Keratinocyte (primary cell): ENCODE data around the gene GGNBP2. TPM values are rescaled to one million over a fixed set of nuclear protein-coding genes. Genes with fewer than 3 reads are reported as not detected.

Experiments
- DNase-seq: peaks from one replicate; pipeline ENCODE4 v3.0.0-alpha.2; 2011; ENCODE audit warnings: low read depth, missing footprints, low spot score
- FAIRE-seq: peaks from 2 replicates; lab custom pipeline; 2011; peaks lifted over from hg19 to GRCh38; lab: Jason Lieb, UNC
- H2AFZ ChIP-seq: 2 replicates; pipeline ENCODE4 v1.6.0; 2012; ENCODE audit warnings: low read length, control low read depth, inconsistent platforms; ENCODE audit not compliant: control insufficient read depth
- H3K27ac ChIP-seq: 2 replicates; pipeline ENCODE4 v1.5.1; 2011; ENCODE audit warnings: low read length; ENCODE audit not compliant: control insufficient read depth, insufficient read depth
- H3K27me3 ChIP-seq: 3 replicates; pipeline ENCODE4 v1.6.0; 2011; ENCODE audit warnings: low read length; ENCODE audit not compliant: control insufficient read depth, insufficient read depth; ENCODE audit errors: extremely low read depth
- H3K36me3 ChIP-seq, 2 experiments: 2 replicates in 1 of 2; 3 replicates in 1 of 2; pipeline ENCODE4 v1.5.1; 2011; ENCODE audit warnings: low read length in 2 of 2, mild to moderate bottlenecking in 1 of 2; ENCODE audit not compliant: control insufficient read depth in 2 of 2, insufficient read depth in 2 of 2; ENCODE audit errors: extremely low read depth in 1 of 2
- H3K4me1 ChIP-seq: 3 replicates; pipeline ENCODE4 v1.5.1; 2011; ENCODE audit warnings: low read length; ENCODE audit not compliant: control insufficient read depth, insufficient read depth; ENCODE audit errors: extremely low read depth
- H3K4me2 ChIP-seq: 3 replicates; pipeline ENCODE4 v1.6.0; 2011; ENCODE audit warnings: low read depth, low read length; ENCODE audit not compliant: control insufficient read depth, insufficient read depth; ENCODE audit errors: extremely low read depth
- H3K4me3 ChIP-seq, 3 experiments: fragments of 200-600 bp in 1 of 3; sonication (generic) in 1 of 3; 2 replicates in 2 of 3; 3 replicates in 1 of 3; pipeline ENCODE4 v1.5.1; 2011 to 2016; ENCODE audit warnings: low read length in 3 of 3, mild to moderate bottlenecking in 3 of 3, control low read depth in 2 of 3, inconsistent platforms in 1 of 3, low read depth in 1 of 3, mixed read lengths in 1 of 3, mixed run types in 1 of 3, moderate library complexity in 1 of 3; ENCODE audit not compliant: control insufficient read depth in 2 of 3, insufficient read depth in 2 of 3; ENCODE audit errors: extremely low read depth in 1 of 3
- H3K79me2 ChIP-seq: 2 replicates; pipeline ENCODE4 v1.6.0; 2012; ENCODE audit warnings: low read length; ENCODE audit not compliant: control insufficient read depth, insufficient read depth
- H3K9ac ChIP-seq: 3 replicates; pipeline ENCODE4 v1.6.0; 2011; ENCODE audit warnings: low read length; ENCODE audit not compliant: control insufficient read depth, insufficient read depth; ENCODE audit errors: extremely low read depth
- H3K9me1 ChIP-seq: 3 replicates; pipeline ENCODE4 v1.6.0; 2011; ENCODE audit warnings: low read length; ENCODE audit not compliant: control insufficient read depth, insufficient read depth; ENCODE audit errors: extremely low read depth
- H3K9me3 ChIP-seq: 2 replicates; pipeline ENCODE4 v1.5.1; 2012; ENCODE audit warnings: low read depth, low read length; ENCODE audit not compliant: control insufficient read depth
- H4K20me1 ChIP-seq: 3 replicates; pipeline ENCODE4 v1.6.0; 2011; ENCODE audit warnings: low read length; ENCODE audit not compliant: control insufficient read depth, insufficient read depth; ENCODE audit errors: extremely low read depth
- EZH2 ChIP-seq: IDR thresholded peaks from one replicate; pipeline ENCODE4 v1.6.1; 2012; ENCODE audit warnings: inconsistent platforms, mild to moderate bottlenecking, low read length, moderate library complexity
- dilution Hi-C: fragments of 300-500 bp; cut with MboI; formaldehyde crosslinking; loops from one replicate; pipeline ENCODE4 v1.7.0; 2020; ENCODE audit warnings: low sequenced_read_pairs; ENCODE audit not compliant: extremely low pct_ligation_motif_present
- polyA plus RNA-seq, 5 experiments: library from polyadenylated mRNA; depleted of rRNA in 3 of 5; stranded (reverse) in 3 of 5; stranded (forward) in 1 of 5; unstranded in 1 of 5; fragments of >200 nt; gene quantifications; 1 replicate in 1 of 5; 2 replicates in 3 of 5; 3 replicates in 1 of 5; pipeline versions ENCODE4 v1.2.1 to v1.2.3, GENCODE V29; 2011 to 2012; ENCODE audit warnings: missing spikeins in 2 of 5, low read depth in 1 of 5, low replicate concordance in 1 of 5
- TF ChIP-seq, protein P1 (sequence below), 3 experiments: IDR thresholded peaks in 1 of 3; conservative IDR thresholded peaks in 1 of 3; optimal IDR thresholded peaks in 1 of 3; 2 replicates in 2 of 3; 3 replicates in 1 of 3; pipeline versions ENCODE3 to v1.5.1; 2011; ENCODE audit warnings: low read length in 3 of 3, mild to moderate bottlenecking in 3 of 3, moderate library complexity in 2 of 3, control low read depth in 1 of 3, inconsistent platforms in 1 of 3; ENCODE audit not compliant: insufficient read depth in 2 of 3; ENCODE audit errors: extremely low read depth in 1 of 3

Gene GGNBP2
- polyA plus RNA-seq, 1 donor (not counting 4 experiments of a cell fraction or from before 2014, with no cell fraction given): 95.5 TPM

DNA sequence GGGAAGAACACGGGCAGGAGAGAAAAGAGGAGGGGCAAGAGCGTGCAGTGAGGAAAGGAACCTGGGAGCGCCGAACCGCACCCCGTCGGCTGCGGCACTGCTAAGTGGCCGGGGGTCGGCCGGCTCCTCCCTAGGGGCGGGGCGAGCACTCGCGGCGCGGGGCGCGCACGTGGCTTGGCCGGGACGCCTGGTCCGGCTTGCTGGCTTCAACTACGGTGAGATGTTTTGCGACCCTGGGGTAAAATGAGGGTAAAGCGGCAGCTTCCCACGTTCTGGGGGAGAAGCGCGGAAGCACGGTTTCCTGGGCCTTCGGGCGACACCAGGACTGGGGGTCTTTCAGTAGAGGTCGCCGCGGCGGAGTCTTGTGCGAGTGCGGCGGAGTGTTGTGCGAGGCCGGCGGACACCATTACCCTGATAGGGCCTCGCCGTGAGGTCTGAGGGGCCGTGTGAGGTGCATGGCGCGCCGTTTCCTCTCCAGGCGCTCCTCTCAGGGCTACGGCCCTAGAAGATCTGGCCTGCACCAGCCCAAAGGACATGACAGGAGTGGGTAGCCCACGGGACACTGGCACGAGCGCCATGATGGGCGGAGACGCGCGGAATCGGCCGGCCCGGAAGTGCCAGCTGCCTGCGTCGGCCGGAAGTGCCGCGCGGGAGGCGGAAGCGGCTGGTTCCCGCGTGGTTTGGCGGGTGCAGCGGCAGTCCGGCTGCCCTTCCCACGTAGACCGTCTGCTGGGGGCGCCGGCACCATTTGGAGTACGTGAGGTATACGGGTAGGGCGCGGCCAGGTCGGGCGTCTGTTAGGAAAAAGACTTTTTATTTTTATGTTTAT, 9.7 kb upstream of the GGNBP2 start, which contains the start of the genes MYO19 and PIGW:
TSS of gene MYO19 (minus strand) at position 29 of the 829 bp plus-strand sequence. CDS start 2,330 bp downstream, outside the sequence.
TSS of gene PIGW (plus strand) at position 148 of the 829 bp plus-strand sequence. CDS start 2,115 bp downstream, outside the sequence.
- peak within 1 kb of the TSS; percentile 82 for H3K4me2 ChIP-seq
- no peaks in the 10 kb centered on the region for H3K27me3 ChIP-seq
- peak within 1 kb of the TSS; percentile 99 for H3K27ac ChIP-seq
- H4K20me1 ChIP-seq: no peaks in the 10 kb centered on the region
- peaks cover 14 to 29% of the 10 kb centered on the region in 2 experiments for H3K36me3 ChIP-seq
- dilution Hi-C loops: no loop called here
- FAIRE-seq: no peak
- H2AFZ ChIP-seq: peak within 1 kb of the TSS; percentile 71
- H3K4me3 ChIP-seq: peak within 1 kb of the TSS; percentile 63 to 91 (median 79)
- H3K9me1 ChIP-seq: peaks cover 4% of the 10 kb centered on the region
- DNase-seq: peak; percentile 67
- H3K9me3 ChIP-seq: no peaks in the 10 kb centered on the region
- peaks cover 20% of the 10 kb centered on the region for H3K79me2 ChIP-seq
- TF ChIP-seq EZH2: no peak
- TF ChIP-seq, protein P1, sequence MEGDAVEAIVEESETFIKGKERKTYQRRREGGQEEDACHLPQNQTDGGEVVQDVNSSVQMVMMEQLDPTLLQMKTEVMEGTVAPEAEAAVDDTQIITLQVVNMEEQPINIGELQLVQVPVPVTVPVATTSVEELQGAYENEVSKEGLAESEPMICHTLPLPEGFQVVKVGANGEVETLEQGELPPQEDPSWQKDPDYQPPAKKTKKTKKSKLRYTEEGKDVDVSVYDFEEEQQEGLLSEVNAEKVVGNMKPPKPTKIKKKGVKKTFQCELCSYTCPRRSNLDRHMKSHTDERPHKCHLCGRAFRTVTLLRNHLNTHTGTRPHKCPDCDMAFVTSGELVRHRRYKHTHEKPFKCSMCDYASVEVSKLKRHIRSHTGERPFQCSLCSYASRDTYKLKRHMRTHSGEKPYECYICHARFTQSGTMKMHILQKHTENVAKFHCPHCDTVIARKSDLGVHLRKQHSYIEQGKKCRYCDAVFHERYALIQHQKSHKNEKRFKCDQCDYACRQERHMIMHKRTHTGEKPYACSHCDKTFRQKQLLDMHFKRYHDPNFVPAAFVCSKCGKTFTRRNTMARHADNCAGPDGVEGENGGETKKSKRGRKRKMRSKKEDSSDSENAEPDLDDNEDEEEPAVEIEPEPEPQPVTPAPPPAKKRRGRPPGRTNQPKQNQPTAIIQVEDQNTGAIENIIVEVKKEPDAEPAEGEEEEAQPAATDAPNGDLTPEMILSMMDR (optimal IDR thresholded peaks at IDR 0.05 in 1 of 3, IDR thresholded peaks at IDR 0.05 in 1 of 3, conservative IDR thresholded peaks at IDR 0.05 in 1 of 3; ENCODE audit: extremely low read depth in 1 of 3, insufficient read depth in 2 of 3, low read length in 3 of 3): peak in 1 of 3 experiments; percentile 24
- H3K9ac ChIP-seq: peak within 1 kb of the TSS; percentile 99
- peaks cover 32% of the 10 kb centered on the region for H3K4me1 ChIP-seq

DNA sequence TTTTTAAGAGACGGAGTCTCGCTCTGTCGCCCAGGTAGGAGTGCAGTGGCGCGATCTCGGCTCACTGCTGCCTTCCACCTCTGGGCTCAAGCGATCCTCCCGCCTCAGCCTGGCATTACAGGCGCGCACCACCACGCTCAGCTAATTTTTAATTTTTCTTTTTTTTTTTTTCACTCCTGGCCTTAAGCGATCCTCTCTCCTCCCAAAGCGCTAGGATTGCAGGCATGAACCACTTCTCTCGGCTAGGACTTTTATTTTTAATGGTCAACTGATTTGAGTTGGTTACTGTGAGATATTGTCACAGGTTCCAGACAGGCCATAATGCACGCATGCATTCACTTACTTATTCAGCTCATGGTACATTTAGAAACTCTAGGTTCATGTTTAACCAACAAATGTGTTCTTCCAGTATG, 9.0 kb upstream of the GGNBP2 start:
- H3K4me3 ChIP-seq: peak overlapping the region; percentile 63 to 91 (median 79)
- dilution Hi-C loops: no loop called here
- H3K4me2 ChIP-seq: peak overlapping the region; percentile 82
- DNase-seq: no peak
- peak overlapping the region; percentile 71 for H2AFZ ChIP-seq
- no peaks in the 10 kb centered on the region for H3K27me3 ChIP-seq
- H3K9me3 ChIP-seq: no peaks in the 10 kb centered on the region
- peaks cover 31% of the 10 kb centered on the region for H3K4me1 ChIP-seq
- peaks cover 23% of the 10 kb centered on the region for H3K79me2 ChIP-seq
- no peaks in the 10 kb centered on the region for H4K20me1 ChIP-seq
- H3K9ac ChIP-seq: peak overlapping the region; percentile 99
- peak overlapping the region; percentile 99 for H3K27ac ChIP-seq
- TF ChIP-seq, protein P1 (optimal IDR thresholded peaks at IDR 0.05 in 1 of 3, IDR thresholded peaks at IDR 0.05 in 1 of 3, conservative IDR thresholded peaks at IDR 0.05 in 1 of 3; ENCODE audit: extremely low read depth in 1 of 3, insufficient read depth in 2 of 3, low read length in 3 of 3): no peak
- no peak for TF ChIP-seq EZH2
- FAIRE-seq: no peak
- peaks cover 4% of the 10 kb centered on the region for H3K9me1 ChIP-seq
- H3K36me3 ChIP-seq: peaks cover 14 to 29% of the 10 kb centered on the region in 2 experiments
